Ovary (tissue), 9 donors: ENCODE results near the gene MTHFR. TPM values are rescaled to one million over a fixed set of nuclear protein-coding genes. Genes with fewer than 3 reads are reported as not detected.

Source experiments
- DNase-seq, 5 donors: peaks; one replicate each; pipeline ENCODE4 v3.0.0-alpha.2; 2019 to 2020
- H3K27ac ChIP-seq, 2 donors: fragments of 200-600 bp; one replicate each; pipeline versions ENCODE4 v1.5.1 to v1.8.0; 2019 to 2022
- H3K27me3 ChIP-seq: fragments of 200-600 bp; one replicate; pipeline ENCODE4 v1.8.0; 2022
- H3K36me3 ChIP-seq: fragments of 200-600 bp; sonication (generic); one replicate; pipeline ENCODE4 v1.5.1; 2019
- H3K4me1 ChIP-seq: one replicate; pipeline ENCODE4 v1.8.1; 2013; ENCODE audit warnings: mild to moderate bottlenecking, moderate library complexity; ENCODE audit not compliant: insufficient read depth
- H3K4me3 ChIP-seq: fragments of 200-600 bp; sonication (generic); one replicate; pipeline ENCODE4 v1.5.1; 2017
- H3K9me3 ChIP-seq, 2 donors: fragments of 200-600 bp in 1 of 2; sonication (generic) in 1 of 2; one replicate each; pipeline versions ENCODE4 v1.5.1 to v1.8.1; 2013 to 2019; ENCODE audit warnings: mild to moderate bottlenecking in 1 of 2, moderate library complexity in 1 of 2
- CTCF ChIP-seq, 3 donors: fragments of 450-650 bp in 2 of 3; fragments of 200-600 bp in 1 of 3; IDR thresholded peaks; one replicate each; pipeline versions ENCODE4 v1.5.1 to v1.8.0; 2016 to 2022; ENCODE audit warnings: antibody characterized with exemption in 3 of 3, mild to moderate bottlenecking in 1 of 3
- EP300 ChIP-seq: sonication (generic); formaldehyde crosslinking; IDR thresholded peaks from one replicate; pipeline ENCODE4 v1.6.1; 2017; ENCODE audit warnings: antibody characterized with exemption
- POLR2A ChIP-seq: fragments of 450-650 bp; IDR thresholded peaks from one replicate; pipeline ENCODE4 v1.6.1; 2017; ENCODE audit warnings: antibody characterized with exemption, mild to moderate bottlenecking, moderate library complexity
- WGBS, 3 donors: extraction: QIAGEN DNeasy Blood & Tissue Kit in 1 of 3; methylation state at CpG; one replicate each; pipeline versions ENCODE4 v1.1.5 to v1.1.7; 2013 to 2017; 5-methylcytosine and 5-hydroxymethylcytosine counted together
- intact Hi-C, 4 donors: fragments of 100-400 bp; cut with DNase I; formaldehyde crosslinking; loops; one replicate each; pipeline versions ENCODE4 v1.11.0 to v1.15.1; 2022 to 2023
- polyA plus RNA-seq, 2 donors: library from polyadenylated mRNA; stranded (reverse); fragments of 200-250 nt in 1 of 2; fragments of 350-450 nt in 1 of 2; fragmentation: Illumina TruSeq in 1 of 2; extraction: RNeasy Lipid Tissue Mini Kit (QIAGEN cat#74804) in 1 of 2; gene quantifications; one replicate each; pipeline ENCODE4 v1.2.3, GENCODE V29; 2013 to 2014
- total RNA-seq, 7 donors: library from RNA; depleted of rRNA in 2 of 7; stranded (reverse); fragments of >200 nt in 2 of 7; fragmentation: NEBNext Ultra II Directional in 3 of 7; extraction: Animal tissue kit (Norgen Biotek cat#: 25700) in 3 of 7; gene quantifications; one replicate each; pipeline versions ENCODE4 v1.1.0 to v1.2.4, GENCODE V29; 2016 to 2023
- donor health status: DM: no; HTN: no; CAD: no; lungs with moderate emphysema.
- donor health status: DM: no; HTN: no; CAD: no.
- donor health status: Bipolar disorder and iron deficiency.
- donor health status: DM: yes; HTN: yes; CAD: no.
- donor health status: DM: no; HTN: no; CAD: no.
- donor health status: DM: yes; HTN: yes; CAD: no.

MTHFR gene
- total and polyA plus RNA-seq, 9 donors = 13.1 to 161 (median 55.6) TPM

- no peaks in the 10 kb centered on the region for H3K36me3 ChIP-seq
- 92 to 93% (median 93%) methylated on average over 15 of the region's 15 CpGs for WGBS, 3 donors
- intact Hi-C loops = no loop called here
- DNase-seq = no peak
- TF ChIP-seq CTCF (IDR thresholded peaks at IDR 0.05) (no peak), POLR2A (no peak), EP300 (no peak)
- H3K9me3 ChIP-seq = no peaks in the 10 kb centered on the region
- no peaks in the 10 kb centered on the region for H3K4me1 ChIP-seq
- no peak overlapping the region for H3K27ac ChIP-seq
- no peaks in the 10 kb centered on the region for H3K27me3 ChIP-seq
- no peak overlapping the region for H3K4me3 ChIP-seq
These were observed 55.8 kb downstream of the MTHFR start for GRCh38 chr1:11749996-11750395.

- H3K27ac ChIP-seq = no peak overlapping the region
- peak in 1 of 5 donors; percentile 61 for DNase-seq
- no peaks in the 10 kb centered on the region for H3K4me1 ChIP-seq
- TF ChIP-seq POLR2A = no peak
- no peak for TF ChIP-seq EP300
- peak in 2 of 3 donors; percentile 18 to 23 for TF ChIP-seq CTCF (IDR thresholded peaks at IDR 0.05)
- 70 to 82% (median 80%) methylated on average over 9 of the region's 9 CpGs for WGBS, 3 donors
- H3K27me3 ChIP-seq = no peaks in the 10 kb centered on the region
- H3K4me3 ChIP-seq = no peak overlapping the region
- no peaks in the 10 kb centered on the region for H3K36me3 ChIP-seq
- no peaks in the 10 kb centered on the region for H3K9me3 ChIP-seq
- intact Hi-C loops = no loop called here
These were observed 56.5 kb downstream of the MTHFR start for GRCh38 chr1:11749203-11749689.

GRCh38 chr1:11748294-11749202 is 57.2 kb downstream of the MTHFR start:
- Histone ChIP-seq H3K27me3 (no peaks in the 10 kb centered on the region), H3K4me1 (no peaks in the 10 kb centered on the region), H3K36me3 (no peaks in the 10 kb centered on the region), H3K9me3 (no peaks in the 10 kb centered on the region), H3K4me3 (no peak overlapping the region), H3K27ac (no peak overlapping the region)
- WGBS, 3 donors = 91 to 96% (median 93%) methylated on average over 27 of the region's 27 CpGs
- intact Hi-C loops = no loop called here
- TF ChIP-seq CTCF (IDR thresholded peaks at IDR 0.05) (no peak), EP300 (no peak), POLR2A (no peak)
- DNase-seq = no peak

GRCh38 chr1:11746795-11747487 is 58.8 kb downstream of the MTHFR start:
- H3K27ac ChIP-seq = no peak overlapping the region
- 82 to 86% (median 83%) methylated on average over 20 of the region's 20 CpGs for WGBS, 3 donors
- TF ChIP-seq EP300 = no peak
- no peak for TF ChIP-seq CTCF (IDR thresholded peaks at IDR 0.05)
- H3K9me3 ChIP-seq = no peaks in the 10 kb centered on the region
- H3K36me3 ChIP-seq = no peaks in the 10 kb centered on the region
- intact Hi-C loops = no loop called here
- no peaks in the 10 kb centered on the region for H3K27me3 ChIP-seq
- no peaks in the 10 kb centered on the region for H3K4me1 ChIP-seq
- no peak overlapping the region for H3K4me3 ChIP-seq
- no peak for DNase-seq
